ENCODE data around the gene PNPO.

GRCh38 chr17:47934856-47935255 lies 6.5 kb upstream of the PNPO start:
- TF ChIP-seq CTCF (IDR thresholded peaks at IDR 0.05) (no peak), EZH2phosphoT487 (IDR thresholded peaks at IDR 0.05) (no peak)
